GM12891 (cell line): ENCODE data around the gene POLN.

Source experiments
- DNase-seq: peaks from one replicate; pipeline ENCODE4 v3.0.0; 2011; ENCODE audit warnings: low spot score; ENCODE audit not compliant: insufficient read length
- FAIRE-seq: peaks from 2 replicates; lab custom pipeline; 2011; peaks lifted over from hg19 to GRCh38; lab: Jason Lieb, UNC
- PAX5 ChIP-seq: IDR thresholded peaks from 2 replicates; pipeline ENCODE4 v1.6.1; 2011; ENCODE audit warnings: low read length, moderate library complexity, mild to moderate bottlenecking; ENCODE audit not compliant: insufficient read depth, severe bottlenecking
- POLR2A ChIP-seq: IDR thresholded peaks from 2 replicates; pipeline ENCODE4 v1.6.1; 2011; ENCODE audit warnings: low read depth, low read length, control low read depth
- POLR2AphosphoS5 ChIP-seq: IDR thresholded peaks from 2 replicates; pipeline ENCODE4 v1.6.1; 2011; ENCODE audit warnings: low read depth, low read length, control low read depth
- POU2F2 ChIP-seq: IDR thresholded peaks from 2 replicates; pipeline ENCODE4 v1.6.1; 2011; ENCODE audit warnings: low read depth, mild to moderate bottlenecking, control low read depth, low read length, moderate library complexity
- SPI1 ChIP-seq: IDR thresholded peaks from 2 replicates; pipeline ENCODE4 v1.6.1; 2011; ENCODE audit warnings: low read depth, low read length, control low read depth
- TAF1 ChIP-seq: IDR thresholded peaks from 2 replicates; pipeline ENCODE4 v1.6.1; 2011; ENCODE audit warnings: low read depth, low read length, control low read depth

Gene POLN

DNA sequence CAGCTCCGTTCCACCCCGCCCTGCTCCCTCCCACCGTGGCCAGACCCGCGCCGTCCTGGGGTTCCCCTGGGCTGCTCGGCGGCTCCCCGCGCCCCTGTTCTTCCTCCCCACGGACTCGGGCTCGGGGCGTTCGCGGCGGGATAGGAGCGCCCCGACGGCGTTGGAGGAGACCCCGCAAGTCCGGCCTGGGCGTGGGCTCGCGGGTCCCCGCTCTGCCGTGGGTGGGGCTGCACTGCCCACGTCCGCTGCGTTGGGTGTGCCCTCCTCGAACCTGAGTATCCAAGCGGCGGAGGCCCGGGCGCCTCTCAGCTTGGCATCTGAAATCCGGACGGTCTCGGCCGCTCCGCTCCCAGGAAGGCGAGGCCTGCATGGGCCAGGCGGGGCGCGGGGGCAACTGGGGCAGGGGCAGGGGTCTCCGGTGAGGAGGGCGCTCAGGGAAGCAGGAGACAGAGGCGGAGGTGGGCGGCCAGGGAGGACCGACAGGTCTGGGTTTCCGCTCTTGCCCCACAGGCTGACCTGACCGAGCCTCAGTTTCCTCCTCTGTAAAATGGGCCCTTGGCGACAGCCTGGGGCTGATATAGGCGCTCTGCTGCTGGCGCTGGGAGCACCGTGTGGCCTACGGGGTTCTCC, 194.8 kb downstream of the POLN start:
- TF ChIP-seq PAX5 (no peak), POLR2A (no peak), SPI1 (no peak), TAF1 (no peak)
- no peak for FAIRE-seq
- no peak for DNase-seq

DNA sequence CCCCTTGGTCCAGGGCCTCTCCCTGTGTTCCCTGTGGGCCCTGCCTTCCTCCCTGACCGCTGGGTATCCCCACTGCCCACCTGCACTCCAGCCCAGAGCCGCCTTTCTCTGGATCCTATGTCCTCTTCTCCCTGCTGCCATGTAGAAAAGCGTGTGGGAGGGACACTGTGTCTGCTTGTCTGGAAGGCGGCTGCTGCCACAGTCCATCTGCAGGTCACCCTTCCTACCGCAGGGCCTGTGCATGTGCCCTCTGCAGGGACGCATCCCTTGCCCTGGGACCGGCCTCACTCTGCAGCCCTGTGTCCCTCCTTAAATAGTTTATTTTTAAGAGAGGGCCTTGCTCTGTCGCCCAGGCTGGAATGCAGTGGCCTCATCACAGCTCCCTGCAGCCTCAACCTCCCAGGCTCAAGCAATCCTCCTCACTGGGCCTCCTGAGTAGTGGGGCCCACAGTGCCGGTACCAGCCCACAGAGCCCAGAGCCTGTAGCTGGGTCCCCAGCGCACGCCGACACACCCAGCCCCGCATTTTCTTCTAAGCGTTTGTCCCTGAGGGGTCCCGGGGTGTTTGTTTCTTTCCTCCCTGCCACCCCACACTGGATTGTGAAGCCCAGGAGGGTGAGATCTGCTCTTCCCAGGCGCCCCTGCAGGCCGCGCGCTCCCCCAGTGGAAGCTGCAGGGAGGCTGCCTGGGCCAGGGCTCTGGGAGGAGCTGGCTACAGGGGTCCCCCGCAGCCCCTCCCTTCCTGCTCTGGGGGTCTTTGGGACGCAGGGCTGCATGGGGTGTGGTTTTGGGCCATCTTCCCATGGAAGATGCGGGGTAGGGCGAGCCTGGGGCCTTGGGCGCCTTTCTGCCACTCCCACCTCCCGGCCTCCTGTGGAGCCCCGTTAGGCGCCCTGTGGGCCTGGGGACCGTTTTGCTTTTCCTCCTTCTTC, 195.6 kb downstream of the POLN start:
- FAIRE-seq = no peak
- TF ChIP-seq TAF1 (no peak), PAX5 (no peak), POLR2A (no peak), SPI1 (no peak), POU2F2 (no peak), POLR2AphosphoS5 (no peak)
- DNase-seq = peak; percentile 25

DNA sequence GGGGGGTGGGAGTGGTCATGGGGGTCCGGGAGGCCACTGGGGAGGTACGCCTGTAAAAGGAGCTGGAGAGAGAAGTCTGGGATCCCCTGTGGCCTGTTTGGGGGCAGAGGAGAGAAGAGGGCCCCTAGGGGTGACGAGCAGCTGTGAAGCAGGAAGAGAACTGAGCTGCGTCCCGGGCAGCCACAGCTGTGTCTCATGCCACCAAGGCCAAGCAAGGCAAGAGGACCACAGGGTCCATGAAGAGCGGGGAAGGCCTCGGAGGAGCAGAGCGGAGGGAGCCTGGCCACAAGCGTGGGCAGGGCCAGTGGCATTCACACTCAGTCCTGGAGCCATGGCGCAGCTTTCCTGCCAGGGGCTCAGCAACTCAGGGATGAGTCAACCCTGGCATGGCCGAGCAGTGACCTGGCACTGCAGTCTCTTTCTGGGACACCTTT, 196.4 kb downstream of the POLN start:
- no peak for FAIRE-seq
- TF ChIP-seq SPI1 = no peak
- TF ChIP-seq POLR2AphosphoS5 = no peak
- no peak for TF ChIP-seq POLR2A
- no peak for TF ChIP-seq TAF1
- no peak for TF ChIP-seq POU2F2
- TF ChIP-seq PAX5 = no peak
- no peak for DNase-seq

DNA sequence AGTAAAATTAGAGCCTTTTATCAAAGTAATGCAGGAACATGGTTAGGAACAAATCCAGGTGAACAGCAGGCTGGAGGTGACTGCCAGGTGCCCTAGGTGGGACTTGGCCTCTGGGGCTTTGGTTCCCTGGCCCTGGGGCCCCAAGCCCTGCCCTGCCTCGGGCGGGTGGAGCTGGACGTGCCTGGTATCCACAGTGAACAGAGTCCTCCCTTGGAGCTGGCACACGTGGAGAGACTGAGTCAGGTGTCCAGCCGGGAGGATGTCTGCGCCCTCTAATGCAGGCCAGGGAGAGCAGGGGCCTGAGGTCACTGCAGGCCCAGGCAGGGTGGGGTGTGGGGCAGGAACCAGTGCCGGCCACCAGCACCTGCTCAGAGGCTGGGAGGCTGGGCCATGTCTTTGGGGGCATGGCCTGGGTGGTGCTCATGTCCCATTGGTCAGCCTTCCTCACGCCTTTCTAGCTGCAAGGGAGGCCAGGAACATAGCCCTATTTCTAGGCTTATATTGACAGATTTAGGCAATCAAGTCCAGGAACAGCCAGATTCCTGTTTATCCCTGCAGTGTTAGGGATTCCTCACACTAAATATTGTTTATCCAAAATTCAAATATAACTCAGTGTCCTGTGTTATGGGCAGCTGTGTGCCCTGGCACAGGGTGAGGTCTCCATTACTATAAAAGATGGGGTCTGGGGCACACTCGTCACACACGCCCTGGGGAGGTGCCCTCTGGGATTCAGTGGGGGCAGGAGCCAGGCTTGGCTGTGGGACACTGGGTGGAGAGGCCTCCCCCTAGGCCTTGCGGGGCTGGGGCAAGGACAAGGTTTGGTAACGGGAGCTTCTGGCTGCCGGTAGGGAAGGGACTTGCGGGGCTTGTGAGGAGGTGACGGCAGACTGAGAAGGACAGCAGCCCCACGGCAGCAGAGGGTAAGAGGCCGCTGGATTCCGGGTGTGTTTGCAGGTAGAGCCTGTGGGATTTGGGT, 197.1 kb downstream of the POLN start:
- FAIRE-seq (no peak), DNase-seq (no peak)
- TF ChIP-seq POU2F2 (no peak), PAX5 (no peak), TAF1 (no peak), POLR2A (no peak), POLR2AphosphoS5 (no peak), SPI1 (no peak)

DNA sequence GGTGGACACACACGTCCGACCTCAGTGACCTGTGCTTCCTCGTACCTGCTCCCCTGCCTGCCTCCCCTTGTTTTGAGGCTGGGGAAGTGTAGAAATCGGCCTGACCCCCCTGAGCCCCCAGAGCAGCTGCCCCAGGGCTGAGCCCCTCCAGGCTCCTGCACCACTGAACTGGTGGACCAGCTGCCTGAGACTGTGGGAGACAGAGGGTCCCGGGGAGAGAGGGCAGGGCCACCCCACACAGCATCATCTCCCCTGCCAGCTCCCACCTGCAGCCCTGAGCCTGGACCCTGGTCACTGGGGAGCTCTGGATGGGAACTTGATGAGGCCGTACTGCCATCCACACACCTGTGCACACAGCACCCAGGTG, 197.8 kb downstream of the POLN start:
- TF ChIP-seq POLR2A (no peak), POU2F2 (no peak), TAF1 (no peak), POLR2AphosphoS5 (no peak), SPI1 (no peak), PAX5 (no peak)
- DNase-seq (no peak), FAIRE-seq (no peak)

DNA sequence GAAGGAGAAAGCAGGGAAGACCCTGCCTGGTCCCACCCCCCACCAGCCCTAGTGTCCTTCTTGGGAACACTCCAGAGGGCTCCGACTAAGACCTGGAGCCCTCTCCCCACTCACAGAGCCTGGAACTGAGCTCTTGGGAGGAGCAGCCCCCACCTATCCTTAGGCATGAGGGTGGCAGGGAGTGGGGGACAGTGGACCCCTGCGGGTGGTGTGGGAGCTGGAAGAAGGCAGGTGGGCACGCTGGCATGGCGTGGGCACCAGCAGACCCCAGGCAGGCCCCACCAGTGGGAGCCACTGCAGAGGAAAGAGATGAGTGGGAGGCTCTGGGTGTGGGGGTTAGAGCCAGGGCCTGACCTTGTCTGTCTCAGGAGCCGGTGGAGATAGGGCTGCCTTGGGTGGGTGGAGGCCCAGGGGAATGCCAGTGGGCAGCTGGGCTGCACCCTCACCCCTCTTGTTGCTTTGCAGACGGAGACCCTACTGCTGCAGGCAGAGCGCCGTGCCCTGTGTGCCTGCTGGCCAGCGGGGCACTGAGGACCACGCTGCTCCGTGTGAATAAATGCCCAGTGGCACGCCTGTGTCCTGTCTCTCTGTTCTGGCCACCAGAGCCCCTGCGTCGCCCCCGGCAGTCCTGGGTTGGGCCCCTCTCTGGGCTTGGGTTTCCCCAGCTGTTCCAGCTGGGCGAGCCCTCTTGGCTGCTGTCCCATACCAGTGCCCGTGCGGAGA, 198.4 kb downstream of the POLN start:
- FAIRE-seq (no peak), DNase-seq (no peak)
- no peak for TF ChIP-seq PAX5

DNA sequence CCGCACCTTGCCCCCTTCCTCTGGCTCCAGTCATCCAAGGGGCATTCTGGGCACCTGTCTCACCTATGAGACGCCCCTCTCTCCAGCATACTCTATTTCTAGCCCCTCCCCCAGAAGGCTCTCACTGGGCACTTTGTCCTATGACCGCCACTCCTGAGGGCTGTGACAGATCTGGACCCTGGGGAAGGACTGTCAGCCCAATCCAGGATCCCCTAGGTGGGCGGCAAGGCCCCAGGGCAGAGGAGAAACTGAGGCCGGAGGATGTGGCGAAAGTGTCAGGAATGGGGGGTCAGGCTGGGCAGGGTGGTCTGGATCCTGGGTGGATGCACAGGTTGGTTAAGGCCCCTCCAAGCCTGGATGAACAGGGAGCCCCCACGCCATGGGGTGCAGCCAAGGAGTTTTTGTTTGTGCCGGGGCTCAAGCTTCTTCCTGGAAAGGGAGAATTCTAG, 198.9 kb downstream of the POLN start:
- DNase-seq = no peak
- TF ChIP-seq TAF1 = no peak
- TF ChIP-seq SPI1 = no peak
- no peak for TF ChIP-seq PAX5
- no peak for TF ChIP-seq POLR2A
- TF ChIP-seq POU2F2 = no peak
- TF ChIP-seq POLR2AphosphoS5 = no peak
- no peak for FAIRE-seq

DNA sequence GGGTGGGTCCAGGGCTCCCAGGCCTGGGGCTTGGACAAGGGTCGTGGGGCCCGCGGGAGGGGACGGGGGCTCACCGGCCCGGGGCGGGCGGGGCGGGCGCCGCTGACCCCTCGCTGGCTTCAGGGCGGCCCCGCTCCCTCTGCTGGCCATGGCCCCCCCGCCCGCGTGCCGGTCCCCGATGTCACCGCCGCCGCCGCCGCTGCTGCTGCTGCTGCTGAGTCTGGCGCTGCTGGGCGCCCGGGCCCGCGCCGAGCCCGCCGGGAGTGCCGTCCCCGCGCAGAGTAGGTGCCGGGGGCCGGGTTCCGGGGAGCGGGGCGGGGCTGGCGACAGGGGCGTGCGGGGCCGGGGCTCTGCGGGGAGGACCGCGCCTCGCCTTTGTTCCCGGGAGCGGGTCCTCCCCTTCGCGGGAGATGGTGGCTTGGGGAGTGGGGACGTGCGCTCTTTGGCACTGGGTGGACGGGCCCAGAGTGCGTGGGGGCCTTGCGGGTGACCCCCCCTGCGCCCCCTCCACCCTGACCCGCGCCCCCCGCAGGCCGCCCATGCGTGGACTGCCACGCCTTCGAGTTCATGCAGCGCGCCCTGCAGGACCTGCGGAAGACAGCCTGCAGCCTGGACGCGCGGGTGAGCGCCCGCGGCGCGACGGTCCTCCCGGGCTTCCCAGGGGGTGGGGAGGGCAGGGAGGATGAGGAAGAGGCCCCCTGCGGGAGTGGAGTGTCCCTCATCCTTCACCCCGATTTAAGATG, 199.5 kb downstream of the POLN start:
- no peak for FAIRE-seq
- DNase-seq = no peak
- no peak for TF ChIP-seq POLR2A
- no peak for TF ChIP-seq TAF1
- TF ChIP-seq POLR2AphosphoS5 = no peak
- TF ChIP-seq POU2F2 = no peak
- TF ChIP-seq PAX5 = no peak
- TF ChIP-seq SPI1 = no peak
